SK-N-SH (cell line): ENCODE results near the gene CBX8. TPM values are rescaled to one million over a fixed set of nuclear protein-coding genes. Genes with fewer than 3 reads are reported as not detected.

Source experiments
- CTCF ChIA-PET: fragments of 300-600, 350-600 bp; formaldehyde crosslinking; extraction: SDS; loops from one replicate; lab custom pipeline; 2021; lab: Yijun Ruan, JAX
- POLR2A ChIA-PET: fragments of 350-600 bp; sonication (Branson Sonifier 250); formaldehyde crosslinking; extraction: SDS; loops from one replicate; lab custom pipeline; 2020; ENCODE audit warnings: antibody characterized with exemption, inconsistent platforms; lab: Yijun Ruan, JAX
- DNase-seq: peaks from one replicate; pipeline ENCODE4 v3.0.0; 2012
- H2AFZ ChIP-seq: fragments of 200-600 bp; sonication (generic); 2 replicates; pipeline ENCODE4 v1.8.1; 2016; ENCODE audit warnings: antibody characterized with exemption, mild to moderate bottlenecking, low read depth
- H3F3A ChIP-seq: fragments of 200-600 bp; sonication (generic); replicated peaks from 2 replicates; pipeline ENCODE3; 2016; ENCODE audit warnings: antibody characterized with exemption, mild to moderate bottlenecking; ENCODE audit not compliant: insufficient read depth
- H3K27ac ChIP-seq, 2 experiments: fragments of 200-500 bp in 1 of 2; fragments of 200-600 bp in 1 of 2; sonication (Bioruptor generic) in 1 of 2; sonication (generic), shearing (Covaris generic) in 1 of 2; 2 replicates each; pipeline versions ENCODE4 v1.5.1 to v1.6.1; 2014 to 2016; ENCODE audit warnings: low read depth in 2 of 2, inconsistent platforms in 1 of 2, low read length in 1 of 2, mild to moderate bottlenecking in 1 of 2, mixed read lengths in 1 of 2
- H3K27me3 ChIP-seq: fragments of 200-600 bp; sonication (generic), shearing (Covaris generic); 2 replicates; pipeline ENCODE4 v1.6.1; 2016; ENCODE audit warnings: mixed run types; ENCODE audit not compliant: insufficient read depth
- H3K36me3 ChIP-seq, 2 experiments: fragments of 200-500 bp in 1 of 2; fragments of 200-600 bp in 1 of 2; sonication (Bioruptor generic) in 1 of 2; sonication (generic) in 1 of 2; replicated peaks in 1 of 2; 2 replicates each; pipeline versions ENCODE3 to v1.5.1; 2014 to 2016; ENCODE audit warnings: low read length in 1 of 2, mild to moderate bottlenecking in 1 of 2; ENCODE audit not compliant: insufficient read depth in 2 of 2, control insufficient read depth in 1 of 2
- H3K4me1 ChIP-seq, 2 experiments: fragments of 200-500 bp in 1 of 2; fragments of 200-600 bp in 1 of 2; sonication (Bioruptor generic) in 1 of 2; sonication (generic), shearing (Covaris generic) in 1 of 2; 2 replicates each; pipeline versions ENCODE4 v1.5.1 to v1.6.1; 2014 to 2016; ENCODE audit warnings: low read depth in 1 of 2, low read length in 1 of 2, mixed run types in 1 of 2; ENCODE audit not compliant: insufficient read depth in 2 of 2, control insufficient read depth in 1 of 2
- H3K4me2 ChIP-seq: fragments of 200-600 bp; sonication (generic), shearing (Covaris generic); 2 replicates; pipeline ENCODE4 v1.6.1; 2017; ENCODE audit warnings: mixed run types
- H3K4me3 ChIP-seq, 2 experiments: fragments of 200-500 bp in 1 of 2; fragments of 200-600 bp in 1 of 2; sonication (Bioruptor generic) in 1 of 2; sonication (generic), shearing (Covaris generic) in 1 of 2; 2 replicates each; pipeline versions ENCODE4 v1.5.1 to v1.8.1; 2014 to 2016; ENCODE audit warnings: low read depth in 2 of 2, inconsistent platforms in 1 of 2, low read length in 1 of 2, mild to moderate bottlenecking in 1 of 2, mixed read lengths in 1 of 2, moderate library complexity in 1 of 2
- H3K79me2 ChIP-seq: fragments of 200-600 bp; sonication (generic); 2 replicates; pipeline ENCODE4 v1.8.1; 2017; ENCODE audit warnings: mild to moderate bottlenecking; ENCODE audit not compliant: insufficient read depth
- H3K9ac ChIP-seq: fragments of 200-600 bp; sonication (generic); 2 replicates; pipeline ENCODE4 v1.6.1; 2017; ENCODE audit warnings: mixed run types
- H3K9me2 ChIP-seq: fragments of 200-600 bp; sonication (generic); 2 replicates; pipeline ENCODE4 v1.6.1; 2017; ENCODE audit warnings: mixed run types
- H3K9me3 ChIP-seq: fragments of 200-600 bp; sonication (generic); 2 replicates; pipeline ENCODE4 v1.6.1; 2017; ENCODE audit warnings: mixed run types, mild to moderate bottlenecking, moderate library complexity
- H4K20me1 ChIP-seq: fragments of 200-600 bp; sonication (generic); 2 replicates; pipeline ENCODE4 v1.6.1; 2017; ENCODE audit warnings: mild to moderate bottlenecking, mixed run types; ENCODE audit not compliant: insufficient read depth
- CHD2 ChIP-seq: fragments of 150-350 bp; IDR thresholded peaks from 2 replicates; pipeline ENCODE4 v1.6.1; 2018; ENCODE audit warnings: low read length; ENCODE audit not compliant: partially characterized antibody
- CTCF ChIP-seq: fragments of 200-600 bp; sonication (generic); IDR thresholded peaks from 2 replicates; pipeline ENCODE4 v1.6.1; 2017; ENCODE audit warnings: antibody characterized with exemption, mild to moderate bottlenecking, moderate library complexity
- FOSL2 ChIP-seq: IDR thresholded peaks from 2 replicates; pipeline ENCODE4 v1.4.0; 2012; ENCODE audit warnings: low read depth, mild to moderate bottlenecking, moderate library complexity, borderline replicate concordance
- FOXJ3 ChIP-seq: sonication (generic); formaldehyde crosslinking; IDR thresholded peaks from 2 replicates; pipeline ENCODE4 v1.5.1; 2020; ENCODE audit warnings: mild to moderate bottlenecking, missing genetic modification reagents
- IRF3 ChIP-seq: fragments of 150-350 bp; IDR thresholded peaks from 2 replicates; pipeline ENCODE4 v1.6.1; 2016; ENCODE audit warnings: mild to moderate bottlenecking, low read depth, low read length
- MEF2A ChIP-seq: IDR thresholded peaks from 2 replicates; pipeline ENCODE4 v1.4.0; 2012; ENCODE audit warnings: low read depth, borderline replicate concordance
- NFIC ChIP-seq: IDR thresholded peaks from 2 replicates; pipeline ENCODE4 v1.4.0; 2012; ENCODE audit warnings: borderline replicate concordance
- POLR2AphosphoS5 ChIP-seq: IDR thresholded peaks from 2 replicates; pipeline ENCODE4 v1.6.1; 2012; ENCODE audit warnings: low read depth, low read length
- RAD21 ChIP-seq: IDR thresholded peaks from 2 replicates; pipeline ENCODE4 v1.6.1; 2012; ENCODE audit warnings: mild to moderate bottlenecking, low read length
- REST ChIP-seq: IDR thresholded peaks from 2 replicates; pipeline ENCODE4 v1.6.1; 2012; ENCODE audit warnings: mild to moderate bottlenecking, low read depth, low read length, moderate library complexity
- USF1 ChIP-seq: IDR thresholded peaks from 2 replicates; pipeline ENCODE4 v1.4.0; 2012; ENCODE audit warnings: low read depth, borderline replicate concordance
- ZBTB33 ChIP-seq: IDR thresholded peaks from 2 replicates; pipeline ENCODE4 v1.4.0; 2012; ENCODE audit warnings: low read depth, borderline replicate concordance
- WGBS: methylation state at CpG from one replicate; pipeline ENCODE4 v1.1.6; 2017; ENCODE audit warnings: low lambda C conversion rate; 5-methylcytosine and 5-hydroxymethylcytosine counted together
- polyA plus RNA-seq, 3 experiments: library from polyadenylated mRNA; depleted of rRNA; stranded (reverse); fragments of >200 nt; gene quantifications; 2 replicates each; pipeline ENCODE4 v1.2.3, GENCODE V29; 2012

CBX8 gene
- polyA plus RNA-seq, 1 of the 3 experiments (the other 2 are of a cell fraction): 2.9 TPM

GRCh38 chr17:79822583-79823124 lies 25.8 kb upstream of the CBX8 start:
- TF ChIP-seq REST (no peak), FOXJ3 (CRISPR knock-in tag) (no peak), IRF3 (no peak), CTCF (no peak), MEF2A (no peak), POLR2AphosphoS5 (no peak), CHD2 (no peak), FOSL2 (no peak), RAD21 (no peak), ZBTB33 (no peak), USF1 (no peak), NFIC (no peak)
- CTCF ChIA-PET: interaction anchor here (1.2 to 5.5 kb wide), 4 partner anchors 11 to 18 kb away, joined by 3 to 43 read pairs (median 7); no protein-coding TSS in a partner anchor
- no peaks in the 10 kb centered on the region for H4K20me1 ChIP-seq

More at GRCh38 chr17:79822583-79823124, 25.8 kb upstream of the CBX8 start:
- Histone ChIP-seq H2AFZ (no peak overlapping the region), H3K9me3 (no peaks in the 10 kb centered on the region), H3K36me3 (no peaks in the 10 kb centered on the region), H3K4me3 (no peak overlapping the region), H3K27me3 (no peaks in the 10 kb centered on the region), H3F3A (no peaks in the 10 kb centered on the region), H3K4me2 (no peak overlapping the region), H3K4me1 (no peaks in the 10 kb centered on the region; a peak in 1 of 4 replicates), H3K9ac (no peak overlapping the region), H3K79me2 (no peaks in the 10 kb centered on the region), H3K9me2 (no peaks in the 10 kb centered on the region), H3K27ac (no peak overlapping the region)
- POLR2A ChIA-PET: interaction anchor here (0.7 kb wide), 1 partner anchor 12 kb away, joined by 3 read pairs; no protein-coding TSS in a partner anchor
- no peak for DNase-seq
- 93% methylated on average over 17 of the region's 17 CpGs for WGBS
